H9 (cell line): ENCODE measurements around the gene SPINK7. TPM values are rescaled to one million over a fixed set of nuclear protein-coding genes. Genes with fewer than 3 reads are reported as not detected.
A peak's percentile ranks its signal among the peaks of the same experiment; 100 is the strongest.

Source experiments
- DNase-seq: peaks from one replicate; pipeline ENCODE4 v3.0.0-alpha.2; 2017
- H2AFZ ChIP-seq: one replicate; pipeline ENCODE4 v1.6.1; 2013; ENCODE audit warnings: mild to moderate bottlenecking, low read length, control low read depth, moderate library complexity
- H2AK5ac ChIP-seq: 2 replicates; pipeline ENCODE4 v1.6.1; 2013; ENCODE audit warnings: low read length, control low read depth, mixed read lengths; ENCODE audit not compliant: insufficient read length
- H2BK120ac ChIP-seq: one replicate; pipeline ENCODE4 v1.6.1; 2013; ENCODE audit warnings: low read depth, mild to moderate bottlenecking, low read length, control low read depth, inconsistent platforms; ENCODE audit not compliant: poor library complexity, severe bottlenecking
- H2BK12ac ChIP-seq: 2 replicates; pipeline ENCODE4 v1.6.1; 2013; ENCODE audit warnings: low read length, control low read depth, mixed read lengths, low read depth; ENCODE audit not compliant: insufficient read length
- H2BK15ac ChIP-seq: 2 replicates; pipeline ENCODE4 v1.6.1; 2013; ENCODE audit warnings: low read depth, low read length, control low read depth
- H2BK20ac ChIP-seq: one replicate; pipeline ENCODE4 v1.6.1; 2013; ENCODE audit warnings: low read depth, mild to moderate bottlenecking, low read length, control low read depth, inconsistent platforms; ENCODE audit not compliant: poor library complexity, severe bottlenecking
- H2BK5ac ChIP-seq: 2 replicates; pipeline ENCODE4 v1.6.1; 2013; ENCODE audit warnings: low read length, control low read depth, mixed read lengths; ENCODE audit not compliant: insufficient read length
- H3K14ac ChIP-seq: 2 replicates; pipeline ENCODE4 v1.6.1; 2013; ENCODE audit warnings: low read length, control low read depth; ENCODE audit not compliant: insufficient read depth
- H3K18ac ChIP-seq: 2 replicates; pipeline ENCODE4 v1.6.1; 2013; ENCODE audit warnings: low read depth, mild to moderate bottlenecking, mixed read lengths, low read length, control low read depth; ENCODE audit not compliant: insufficient read length
- H3K23ac ChIP-seq: 2 replicates; pipeline ENCODE4 v1.6.1; 2013; ENCODE audit warnings: low read length, control low read depth, mixed read lengths, low read depth; ENCODE audit not compliant: insufficient read length
- H3K23me2 ChIP-seq: 2 replicates; pipeline ENCODE4 v1.6.1; 2013; ENCODE audit warnings: low read depth, mild to moderate bottlenecking, mixed read lengths, low read length, control low read depth; ENCODE audit not compliant: insufficient read length, poor library complexity, severe bottlenecking
- H3K27ac ChIP-seq: 2 replicates; pipeline ENCODE4 v1.5.1; 2013; ENCODE audit warnings: low read length, control low read depth, mixed read lengths, low read depth; ENCODE audit not compliant: insufficient read length
- H3K27me3 ChIP-seq: 2 replicates; pipeline ENCODE4 v1.6.1; 2013; ENCODE audit warnings: low read length, control low read depth, inconsistent platforms; ENCODE audit not compliant: insufficient read depth
- H3K4ac ChIP-seq: 2 replicates; pipeline ENCODE4 v1.6.1; 2013; ENCODE audit warnings: low read depth, mild to moderate bottlenecking, control low read depth, inconsistent platforms, low read length, moderate library complexity
- H3K4me1 ChIP-seq: 2 replicates; pipeline ENCODE4 v1.6.1; 2013; ENCODE audit warnings: low read length, control low read depth, inconsistent platforms; ENCODE audit not compliant: insufficient read depth
- H3K4me2 ChIP-seq: 2 replicates; pipeline ENCODE4 v1.6.1; 2013; ENCODE audit warnings: low read length, control low read depth, mixed read lengths; ENCODE audit not compliant: insufficient read length, insufficient read depth
- H3K56ac ChIP-seq: 2 replicates; pipeline ENCODE4 v1.6.1; 2013; ENCODE audit warnings: low read depth, mild to moderate bottlenecking, mixed read lengths, low read length, control low read depth; ENCODE audit not compliant: insufficient read length
- H3K79me1 ChIP-seq: 2 replicates; pipeline ENCODE4 v1.6.1; 2013; ENCODE audit warnings: low read depth, mild to moderate bottlenecking, moderate library complexity, low read length, control low read depth, inconsistent platforms; ENCODE audit not compliant: insufficient read depth, poor library complexity, severe bottlenecking
- H3K79me2 ChIP-seq: 2 replicates; pipeline ENCODE4 v1.6.1; 2013; ENCODE audit warnings: low read length, control low read depth, inconsistent platforms; ENCODE audit not compliant: insufficient read depth
- H3K9ac ChIP-seq: 2 replicates; pipeline ENCODE4 v1.6.1; 2013; ENCODE audit warnings: low read length, control low read depth, mixed read lengths; ENCODE audit not compliant: insufficient read length; ENCODE audit errors: extremely low read depth
- H3K9me3 ChIP-seq: one replicate; pipeline ENCODE4 v1.6.1; 2013; ENCODE audit warnings: low read depth, low read length, inconsistent platforms; ENCODE audit not compliant: control insufficient read depth
- H3T11ph ChIP-seq: one replicate; pipeline ENCODE4 v1.6.1; 2013; ENCODE audit warnings: mild to moderate bottlenecking, low read length, control low read depth, inconsistent platforms
- H4K20me1 ChIP-seq: one replicate; pipeline ENCODE4 v1.6.1; 2013; ENCODE audit not compliant: control insufficient read depth, insufficient read length, insufficient read depth
- H4K5ac ChIP-seq: 2 replicates; pipeline ENCODE4 v1.6.1; 2013; ENCODE audit warnings: low read depth, mild to moderate bottlenecking, mixed read lengths, low read length, control low read depth; ENCODE audit not compliant: insufficient read length
- H4K8ac ChIP-seq: replicated peaks from 2 replicates; pipeline ENCODE4 v1.6.1; 2013; ENCODE audit warnings: low read length, control low read depth, mixed read lengths, low read depth; ENCODE audit not compliant: insufficient read length
- H4K91ac ChIP-seq: 2 replicates; pipeline ENCODE4 v1.6.1; 2013; ENCODE audit warnings: low read depth, mild to moderate bottlenecking, moderate library complexity, mixed read lengths, low read length, control low read depth; ENCODE audit not compliant: insufficient read length
- H3K27ac Mint-ChIP-seq, 3 experiments: 2 replicates in 2 of 3; 3 replicates in 1 of 3; pipeline ENCODE4 v1.8.0; 2020 to 2021; ENCODE audit warnings: mixed read lengths in 3 of 3, mild to moderate bottlenecking in 1 of 3, moderate library complexity in 1 of 3
- H3K27me3 Mint-ChIP-seq: 2 replicates; pipeline ENCODE4 v1.8.0; 2021; ENCODE audit warnings: low read depth, mild to moderate bottlenecking, moderate library complexity, mixed read lengths
- H3K36me3 Mint-ChIP-seq, 3 experiments: 2 replicates in 2 of 3; 3 replicates in 1 of 3; pipeline ENCODE4 v1.8.0; 2020 to 2021; ENCODE audit warnings: low read depth in 3 of 3, mixed read lengths in 3 of 3; ENCODE audit not compliant: insufficient read depth in 1 of 3
- H3K4me1 Mint-ChIP-seq, 2 experiments: 2 replicates each; pipeline ENCODE4 v1.8.0; 2020; ENCODE audit warnings: mixed read lengths in 2 of 2
- H3K4me3 Mint-ChIP-seq, 2 experiments: 2 replicates in 1 of 2; 3 replicates in 1 of 2; pipeline ENCODE4 v1.8.0; 2020 to 2021; ENCODE audit warnings: mild to moderate bottlenecking in 2 of 2, mixed read lengths in 2 of 2, moderate library complexity in 1 of 2
- H3K9me3 Mint-ChIP-seq, 2 experiments: 2 replicates in 1 of 2; 3 replicates in 1 of 2; pipeline ENCODE4 v1.8.0; 2020; ENCODE audit warnings: mild to moderate bottlenecking in 2 of 2, mixed read lengths in 2 of 2, moderate library complexity in 1 of 2
- CTCF ChIP-seq: fragments of 200-600 bp; sonication (generic); conservative IDR thresholded peaks from 3 replicates; pipeline ENCODE4 v1.8.0; 2021; ENCODE audit warnings: antibody characterized with exemption, mild to moderate bottlenecking
- WGBS: extraction: QIAGEN DNeasy Blood & Tissue Kit; methylation state at CpG from one replicate; pipeline ENCODE4 v1.1.7; 2013; ENCODE audit warnings: missing lambda C conversion rate, low lambda C conversion rate, mixed read lengths; ENCODE audit not compliant: insufficient read length; ENCODE audit errors: extremely low coverage; 5-methylcytosine and 5-hydroxymethylcytosine counted together
- total RNA-seq: library from RNA; stranded (reverse); gene quantifications from 2 replicates; pipeline ENCODE4 v1.2.1, GENCODE V29; 2021

Gene SPINK7
- total RNA-seq, 1 experiment from 2014 or later = not detected

GRCh38 chr5:148297731-148298130, 14.5 kb upstream of the SPINK7 start:
- no peaks in the 10 kb centered on the region for H3K4me1 ChIP-seq
- Mint-ChIP-seq H3K4me3 (no peak overlapping the region), H3K36me3 (no peaks in the 10 kb centered on the region), H3K9me3 (no peaks in the 10 kb centered on the region), H3K27me3 (no peaks in the 10 kb centered on the region; the same call in 1 of the 2 replicates), H3K4me1 (no peaks in the 10 kb centered on the region), H3K27ac (no peak overlapping the region)
- no peak overlapping the region for H3K23ac ChIP-seq
- no peak for DNase-seq
- no peak overlapping the region for H3K56ac ChIP-seq
- no peak overlapping the region for H2AK5ac ChIP-seq
- no peak overlapping the region for H2BK12ac ChIP-seq
- H3K9me3 ChIP-seq = no peaks in the 10 kb centered on the region
- no peaks in the 10 kb centered on the region for H3K27me3 ChIP-seq
- no peak overlapping the region for H2BK120ac ChIP-seq
- H2BK5ac ChIP-seq = no peak overlapping the region
- no peak overlapping the region for H3K4ac ChIP-seq
- no peak overlapping the region for H4K91ac ChIP-seq
- no peak overlapping the region for H2AFZ ChIP-seq
- H3K14ac ChIP-seq = no peak overlapping the region
- H3K79me2 ChIP-seq = no peaks in the 10 kb centered on the region
- H3K27ac ChIP-seq = no peak overlapping the region
- no peak overlapping the region for H2BK20ac ChIP-seq
- H3K4me2 ChIP-seq = no peak overlapping the region
- H4K20me1 ChIP-seq = no peaks in the 10 kb centered on the region
- H4K5ac ChIP-seq = no peak overlapping the region
- H3K23me2 ChIP-seq = no peaks in the 10 kb centered on the region
- no CpG with 5 or more reads among the region's 4 CpGs for WGBS
- H3K18ac ChIP-seq = no peak overlapping the region
- no peaks in the 10 kb centered on the region for H3K79me1 ChIP-seq
- no peak overlapping the region for H2BK15ac ChIP-seq
- no peak overlapping the region for H3K9ac ChIP-seq
- H4K8ac ChIP-seq = no peak overlapping the region
- no peak overlapping the region for H3T11ph ChIP-seq
- peak; percentile 22; the same call in 1 of the 3 replicates for TF ChIP-seq CTCF
